ENCODE data around the gene GNG4.

- TF ChIP-seq, protein P1, sequence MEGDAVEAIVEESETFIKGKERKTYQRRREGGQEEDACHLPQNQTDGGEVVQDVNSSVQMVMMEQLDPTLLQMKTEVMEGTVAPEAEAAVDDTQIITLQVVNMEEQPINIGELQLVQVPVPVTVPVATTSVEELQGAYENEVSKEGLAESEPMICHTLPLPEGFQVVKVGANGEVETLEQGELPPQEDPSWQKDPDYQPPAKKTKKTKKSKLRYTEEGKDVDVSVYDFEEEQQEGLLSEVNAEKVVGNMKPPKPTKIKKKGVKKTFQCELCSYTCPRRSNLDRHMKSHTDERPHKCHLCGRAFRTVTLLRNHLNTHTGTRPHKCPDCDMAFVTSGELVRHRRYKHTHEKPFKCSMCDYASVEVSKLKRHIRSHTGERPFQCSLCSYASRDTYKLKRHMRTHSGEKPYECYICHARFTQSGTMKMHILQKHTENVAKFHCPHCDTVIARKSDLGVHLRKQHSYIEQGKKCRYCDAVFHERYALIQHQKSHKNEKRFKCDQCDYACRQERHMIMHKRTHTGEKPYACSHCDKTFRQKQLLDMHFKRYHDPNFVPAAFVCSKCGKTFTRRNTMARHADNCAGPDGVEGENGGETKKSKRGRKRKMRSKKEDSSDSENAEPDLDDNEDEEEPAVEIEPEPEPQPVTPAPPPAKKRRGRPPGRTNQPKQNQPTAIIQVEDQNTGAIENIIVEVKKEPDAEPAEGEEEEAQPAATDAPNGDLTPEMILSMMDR (IDR thresholded peaks at IDR 0.05; ENCODE audit: low read depth, low read length) = no peak
- TF ChIP-seq, protein P2, sequence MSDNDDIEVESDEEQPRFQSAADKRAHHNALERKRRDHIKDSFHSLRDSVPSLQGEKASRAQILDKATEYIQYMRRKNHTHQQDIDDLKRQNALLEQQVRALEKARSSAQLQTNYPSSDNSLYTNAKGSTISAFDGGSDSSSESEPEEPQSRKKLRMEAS (IDR thresholded peaks at IDR 0.05; ENCODE audit: low read depth, low read length) = no peak
- no peak for TF ChIP-seq POLR2A (IDR thresholded peaks at IDR 0.05; ENCODE audit: extremely low read depth, insufficient read length)
Measured at GRCh38 chr1:235588156-235588555, 61.4 kb downstream of the GNG4 start.
